K562 (cell line): ENCODE data around the gene NFIC. TPM values are rescaled to one million over a fixed set of nuclear protein-coding genes. Genes with fewer than 3 reads are reported as not detected.

Experiments
- BHLHE40 ChIP-seq: IDR thresholded peaks from 2 replicates; pipeline ENCODE4 v1.6.1; 2011; ENCODE audit warnings: low read length, improper control_type of control experiment
- CSDE1 ChIP-seq, 2 experiments: fragments of 450-650 bp; IDR thresholded peaks; 2 replicates each; pipeline ENCODE4 v1.6.1; 2016; ENCODE audit warnings: mild to moderate bottlenecking in 1 of 2
- E2F4 ChIP-seq: sonication (generic); formaldehyde crosslinking; IDR thresholded peaks from 2 replicates; pipeline ENCODE4 v1.8.0; 2022; ENCODE audit warnings: mild to moderate bottlenecking, low read depth, missing genetic modification reagents
- HDAC8 ChIP-seq: fragments of 450-650 bp; IDR thresholded peaks from 2 replicates; pipeline ENCODE4 v1.6.1; 2016; ENCODE audit warnings: mild to moderate bottlenecking, missing genetic modification characterization, moderate library complexity, missing compliant biosample characterization
- JUND ChIP-seq, 2 experiments: IDR thresholded peaks; 2 replicates in 1 of 2; 3 replicates in 1 of 2; pipeline ENCODE4 v1.6.1; 2011; ENCODE audit warnings: borderline replicate concordance in 2 of 2, low read depth in 2 of 2, low read length in 2 of 2, improper control_type of control experiment in 1 of 2, missing biosample characterization in 1 of 2, missing genetic modification characterization in 1 of 2, missing genetic modification reagents in 1 of 2
- L3MBTL2 ChIP-seq: fragments of 450-650 bp; IDR thresholded peaks from 2 replicates; pipeline ENCODE4 v1.6.1; 2016; ENCODE audit warnings: mild to moderate bottlenecking, moderate library complexity
- MBD1 ChIP-seq: fragments of 250-450 bp; sonication (Bioruptor Pico); IDR thresholded peaks from 2 replicates; pipeline ENCODE4 v1.8.0; 2022; ENCODE audit warnings: inconsistent platforms
- MECOM ChIP-seq: fragments of 250-450 bp; sonication (Bioruptor Pico); IDR thresholded peaks from 2 replicates; pipeline ENCODE4 v1.8.0; 2022; ENCODE audit warnings: inconsistent platforms
- MYC ChIP-seq, 2 experiments: fragments of 250-450 bp in 1 of 2; sonication (Bioruptor Pico) in 1 of 2; IDR thresholded peaks; 2 replicates each; pipeline versions ENCODE4 v1.5.1 to v1.6.1; 2012 to 2021; ENCODE audit warnings: low read depth in 2 of 2, borderline replicate concordance in 1 of 2, improper control_type of control experiment in 1 of 2, low read length in 1 of 2, mild to moderate bottlenecking in 1 of 2, moderate library complexity in 1 of 2
- NCOA2 ChIP-seq, 2 experiments: fragments of 450-650 bp; IDR thresholded peaks; 2 replicates each; pipeline ENCODE4 v1.6.1; 2018; ENCODE audit warnings: mild to moderate bottlenecking in 2 of 2, moderate library complexity in 1 of 2; ENCODE audit not compliant: partially characterized antibody in 2 of 2
- NCOA6 ChIP-seq: fragments of 450-650 bp; IDR thresholded peaks from 2 replicates; pipeline ENCODE4 v1.6.1; 2017; ENCODE audit warnings: mild to moderate bottlenecking
- NR0B1 ChIP-seq: fragments of 450-650 bp; IDR thresholded peaks from one replicate; pipeline ENCODE4 v1.6.1; 2018; ENCODE audit warnings: mild to moderate bottlenecking, moderate library complexity; ENCODE audit not compliant: partially characterized antibody
- NR2C1 ChIP-seq, 2 experiments: fragments of 450-650 bp; IDR thresholded peaks; 2 replicates each; pipeline ENCODE4 v1.6.1; 2017; ENCODE audit warnings: mild to moderate bottlenecking in 2 of 2, antibody characterized with exemption in 1 of 2, inconsistent platforms in 1 of 2, missing compliant biosample characterization in 1 of 2, missing genetic modification characterization in 1 of 2
- PHF20 ChIP-seq: fragments of 450-650 bp; IDR thresholded peaks from 2 replicates; pipeline ENCODE4 v1.6.1; 2018; ENCODE audit not compliant: partially characterized antibody
- RCOR1 ChIP-seq, 2 experiments: IDR thresholded peaks; 2 replicates each; pipeline ENCODE4 v1.6.1; 2012; ENCODE audit warnings: low read depth in 2 of 2, low read length in 2 of 2, borderline replicate concordance in 1 of 2, improper control_type of control experiment in 1 of 2
- SRF ChIP-seq, 2 experiments: fragments of 250-450, 450-650 bp in 1 of 2; sonication (Bioruptor Pico) in 1 of 2; sonication (generic) in 1 of 2; formaldehyde crosslinking; IDR thresholded peaks; 2 replicates each; pipeline versions ENCODE4 v1.5.0 to v1.5.1; 2020 to 2022; ENCODE audit warnings: mild to moderate bottlenecking in 1 of 2, missing genetic modification reagents in 1 of 2
- ZBTB2 ChIP-seq: fragments of 450-650 bp; IDR thresholded peaks from 2 replicates; pipeline ENCODE4 v1.6.1; 2016; ENCODE audit warnings: antibody characterized with exemption
- ZC3H4 ChIP-seq: sonication (generic); formaldehyde crosslinking; IDR thresholded peaks from 2 replicates; pipeline ENCODE4 v1.9.0; 2021; ENCODE audit warnings: missing genetic modification reagents, borderline replicate concordance
- ZNF316 ChIP-seq: fragments of 450-650 bp; IDR thresholded peaks from 2 replicates; pipeline ENCODE4 v1.6.1; 2016
- ZNF445 ChIP-seq: fragments of 250-450 bp; sonication (Bioruptor Pico); IDR thresholded peaks from 2 replicates; pipeline ENCODE4 v1.4.0; 2020; ENCODE audit warnings: low read depth, mild to moderate bottlenecking, moderate library complexity
- polyA plus RNA-seq, 8 experiments: library from polyadenylated mRNA; depleted of rRNA in 4 of 8; stranded (reverse) in 5 of 8; unstranded in 3 of 8; fragments of >200 nt; fragmentation: Nextera tagmentation in 2 of 8; fragmentation: Illumina TruSeq in 1 of 8; extraction: Ambion mirVana in 2 of 8; extraction: Trizol in 1 of 8; gene quantifications; 2 replicates each; pipeline versions ENCODE4 v1.2.1 to v1.2.3, GENCODE V29; 2011 to 2014; ENCODE audit warnings: inconsistent platforms in 1 of 8, missing spikeins in 1 of 8
- total RNA-seq, 7 experiments: library from RNA; depleted of rRNA in 6 of 7; stranded (reverse); fragments of >200 nt in 6 of 7; fragmentation: Illumina TruSeq in 2 of 7; extraction: Trizol in 2 of 7; gene quantifications; 2 replicates each; pipeline versions ENCODE4 v1.2.1 to v1.2.3, GENCODE V29; 2011 to 2021; ENCODE audit warnings: low replicate concordance in 1 of 7

Gene NFIC
- total and polyA plus RNA-seq, 9 of the 15 experiments (the other 6 are each of a cell fraction or from before 2014, with no cell fraction given): 0.71 to 62.1 (median 6.9) TPM

GRCh38 chr19:3361384-3362216, 4.8 kb upstream of the NFIC start (continued):
- TF ChIP-seq MBD1 (CRISPR knock-in tag): no peak
- TF ChIP-seq L3MBTL2: 0 out of 2 replicates have a peak, but pooled peaks have one; percentile 16
- TF ChIP-seq NCOA6: no peak
- TF ChIP-seq NR0B1: no peak
- 0 out of 4 replicates have a peak, but pooled peaks of 1 of the 2 experiments have one; percentile 39 for TF ChIP-seq CSDE1 (IDR thresholded peaks at IDR 0.05)
- no peak for TF ChIP-seq E2F4 (CRISPR knock-in tag)
- 0 out of 2 replicates have a peak, but pooled peaks have one; percentile 32 for TF ChIP-seq ZBTB2
- TF ChIP-seq NCOA2 (IDR thresholded peaks at IDR 0.05; ENCODE audit: partially characterized antibody in 2 of 2): no peak
- TF ChIP-seq MECOM (CRISPR knock-in tag): no peak
- TF ChIP-seq NR2C1 (IDR thresholded peaks at IDR 0.05): no peak
- no peak for TF ChIP-seq NR2C1 (tag; IDR thresholded peaks at IDR 0.05)
- peak; percentile 24; the same call in 1 of the 2 replicates for TF ChIP-seq MYC (IDR thresholded peaks at IDR 0.05; ENCODE audit: low read depth, low read length)
- no peak for TF ChIP-seq MYC (CRISPR knock-in tag; IDR thresholded peaks at IDR 0.05; ENCODE audit: borderline replicate concordance, low read depth)
- no peak for TF ChIP-seq ZNF445 (CRISPR knock-in tag)
- TF ChIP-seq HDAC8 (tag): no peak
- TF ChIP-seq BHLHE40: peak; percentile 56
- peak; percentile 49 for TF ChIP-seq PHF20
- TF ChIP-seq JUND (IDR thresholded peaks at IDR 0.05; ENCODE audit: borderline replicate concordance, low read depth, low read length): no peak
- TF ChIP-seq JUND (tag; IDR thresholded peaks at IDR 0.05; ENCODE audit: borderline replicate concordance, low read depth, low read length): peak; percentile 25; the same call in 1 of the 3 replicates
- TF ChIP-seq ZNF316: no peak
- TF ChIP-seq ZC3H4 (CRISPR knock-in tag): 0 out of 2 replicates have a peak, but pooled peaks have one; percentile 64
- TF ChIP-seq SRF (CRISPR knock-in tag; IDR thresholded peaks at IDR 0.05): no peak
- 0 out of 4 replicates have a peak, but pooled peaks of 1 of the 2 experiments have one; percentile 43 for TF ChIP-seq RCOR1 (IDR thresholded peaks at IDR 0.05; ENCODE audit: borderline replicate concordance in 1 of 2, low read depth in 2 of 2, low read length in 2 of 2)
